Thyroid gland (tissue), 4 donors: ENCODE results near the gene MRC2.

Experiments
- CTCF ChIP-seq, 6 experiments: fragments of 200-600 bp in 3 of 6; fragments of 450-650 bp in 3 of 6; sonication (generic) in 3 of 6; IDR thresholded peaks; one replicate each; pipeline ENCODE4 v1.5.1; 2016 to 2019; ENCODE audit warnings: antibody characterized with exemption in 6 of 6, mild to moderate bottlenecking in 2 of 6, inconsistent platforms in 1 of 6, moderate library complexity in 1 of 6
- POLR2A ChIP-seq, 2 donors: fragments of 450-650 bp; IDR thresholded peaks; one replicate each; pipeline ENCODE4 v1.6.1; 2017; ENCODE audit warnings: antibody characterized with exemption in 2 of 2, mild to moderate bottlenecking in 2 of 2, moderate library complexity in 1 of 2

- TF ChIP-seq CTCF (IDR thresholded peaks at IDR 0.05) (no peak), POLR2A (IDR thresholded peaks at IDR 0.05) (no peak)
Observed at GRCh38 chr17:62722625-62723024, 95.2 kb downstream of the MRC2 start.
